ENCODE results near the gene ATP1B1. TPM values are rescaled to one million over a fixed set of nuclear protein-coding genes. Genes with fewer than 3 reads are reported as not detected.

Gene ATP1B1
- total and polyA plus RNA-seq, 2 donors (not counting 1 experiment from before 2014, with no cell fraction given) = 1.4 to 1.7 TPM

DNA sequence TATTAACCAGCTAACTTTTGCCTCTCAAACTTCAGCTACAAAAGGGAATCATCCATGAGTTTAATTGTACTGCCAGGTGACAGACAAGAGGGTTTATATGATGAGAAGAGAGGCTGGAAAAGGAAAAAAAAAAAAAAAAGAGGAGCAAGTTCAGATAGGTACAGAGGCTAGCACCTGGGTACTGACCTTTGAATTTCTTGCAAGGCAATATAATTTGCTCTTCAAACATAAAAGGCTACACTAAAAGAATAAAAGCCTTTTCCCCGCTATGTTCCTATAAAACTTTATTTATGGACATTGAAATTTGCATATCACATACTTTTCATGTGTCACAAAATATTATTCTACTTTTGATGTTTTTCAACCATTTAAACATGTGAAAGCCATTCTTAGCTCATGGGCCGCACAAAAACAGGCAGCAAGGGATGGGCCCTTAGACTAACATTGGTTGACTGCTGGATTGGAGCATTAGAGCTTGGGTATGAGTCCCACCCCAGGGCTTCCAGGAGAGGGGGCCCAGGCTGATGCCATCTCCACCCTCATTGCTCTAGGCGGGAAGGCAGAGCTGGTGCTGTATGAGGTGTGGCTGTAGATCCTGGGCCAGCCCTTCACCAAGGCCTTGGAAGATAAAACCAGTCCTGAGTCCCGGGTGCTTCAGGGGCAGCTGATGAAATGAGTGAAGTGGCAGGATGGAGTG, 44.3 kb downstream of the ATP1B1 start:
- no peak overlapping the region for H3K4me3 ChIP-seq (ENCODE audit: control extremely low read depth in 1 of 5, extremely low read depth in 1 of 5, insufficient read depth in 1 of 5, low read depth in 2 of 5, low read length in 4 of 5)
- DNase-seq (no peak), ATAC-seq (ENCODE audit: low read depth) (no peak)
- TF ChIP-seq EZH2 (IDR thresholded peaks at IDR 0.05; ENCODE audit: borderline replicate concordance, insufficient read depth, low read depth, low read length, poor library complexity, severe bottlenecking) = no peak
- TF ChIP-seq, protein P1, sequence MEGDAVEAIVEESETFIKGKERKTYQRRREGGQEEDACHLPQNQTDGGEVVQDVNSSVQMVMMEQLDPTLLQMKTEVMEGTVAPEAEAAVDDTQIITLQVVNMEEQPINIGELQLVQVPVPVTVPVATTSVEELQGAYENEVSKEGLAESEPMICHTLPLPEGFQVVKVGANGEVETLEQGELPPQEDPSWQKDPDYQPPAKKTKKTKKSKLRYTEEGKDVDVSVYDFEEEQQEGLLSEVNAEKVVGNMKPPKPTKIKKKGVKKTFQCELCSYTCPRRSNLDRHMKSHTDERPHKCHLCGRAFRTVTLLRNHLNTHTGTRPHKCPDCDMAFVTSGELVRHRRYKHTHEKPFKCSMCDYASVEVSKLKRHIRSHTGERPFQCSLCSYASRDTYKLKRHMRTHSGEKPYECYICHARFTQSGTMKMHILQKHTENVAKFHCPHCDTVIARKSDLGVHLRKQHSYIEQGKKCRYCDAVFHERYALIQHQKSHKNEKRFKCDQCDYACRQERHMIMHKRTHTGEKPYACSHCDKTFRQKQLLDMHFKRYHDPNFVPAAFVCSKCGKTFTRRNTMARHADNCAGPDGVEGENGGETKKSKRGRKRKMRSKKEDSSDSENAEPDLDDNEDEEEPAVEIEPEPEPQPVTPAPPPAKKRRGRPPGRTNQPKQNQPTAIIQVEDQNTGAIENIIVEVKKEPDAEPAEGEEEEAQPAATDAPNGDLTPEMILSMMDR (IDR thresholded peaks at IDR 0.05) = no peak
- H3K4me1 ChIP-seq (ENCODE audit: control insufficient read depth in 2 of 2, insufficient read depth in 2 of 2, low read length in 2 of 2) = no peaks in the 10 kb centered on the region
- Mint-ChIP-seq H3K4me1 (no peaks in the 10 kb centered on the region), H3K27me3 (no peaks in the 10 kb centered on the region), H3K9me3 (ENCODE audit: insufficient read depth) (no peaks in the 10 kb centered on the region), H3K4me3 (no peak overlapping the region), H3K27ac (no peak overlapping the region)
- H3K27ac ChIP-seq (ENCODE audit: low read length in 2 of 2) = no peak overlapping the region
- H3K36me3 ChIP-seq (replicated peaks in 1 of 2; ENCODE audit: control extremely low read depth in 1 of 2, control insufficient read depth in 1 of 2, extremely low read depth in 1 of 2, insufficient read depth in 2 of 2, low read length in 1 of 2) = no peaks in the 10 kb centered on the region
- intact Hi-C loops (cut with micrococcal nuclease) = no loop called here
- CTCF ChIA-PET = interaction anchor here (1.1 kb wide), 1 partner anchor 46 kb away, joined by 3 read pairs; no protein-coding TSS in a partner anchor
- H3K27me3 ChIP-seq (replicated peaks in 1 of 4; ENCODE audit: control extremely low read depth in 1 of 4, control insufficient read depth in 3 of 4, insufficient read depth in 4 of 4, low read length in 3 of 4) = no peaks in the 10 kb centered on the region
- no peak overlapping the region for H3K9ac ChIP-seq (ENCODE audit: low read length)
- H2AFZ ChIP-seq (ENCODE audit: insufficient read depth, low read depth, low read length, poor library complexity, severe bottlenecking) = no peak overlapping the region
- H3K79me2 ChIP-seq (ENCODE audit: control insufficient read depth, insufficient read depth, low read length) = no peaks in the 10 kb centered on the region
- no peaks in the 10 kb centered on the region for H3K9me3 ChIP-seq (ENCODE audit: control extremely low read depth in 1 of 3, control insufficient read depth in 2 of 3, insufficient read depth in 1 of 3, low read length in 2 of 3)
- POLR2A ChIA-PET = no interaction called here
- 87% methylated on average over 1 of the region's 4 CpGs for WGBS (ENCODE audit: insufficient coverage)
- no peak overlapping the region for H3K4me2 ChIP-seq (replicated peaks; ENCODE audit: low read depth, low read length, poor library complexity, severe bottlenecking)
- H4K20me1 ChIP-seq (ENCODE audit: control insufficient read depth, insufficient read depth, low read length, poor library complexity, severe bottlenecking) = no peaks in the 10 kb centered on the region

DNA sequence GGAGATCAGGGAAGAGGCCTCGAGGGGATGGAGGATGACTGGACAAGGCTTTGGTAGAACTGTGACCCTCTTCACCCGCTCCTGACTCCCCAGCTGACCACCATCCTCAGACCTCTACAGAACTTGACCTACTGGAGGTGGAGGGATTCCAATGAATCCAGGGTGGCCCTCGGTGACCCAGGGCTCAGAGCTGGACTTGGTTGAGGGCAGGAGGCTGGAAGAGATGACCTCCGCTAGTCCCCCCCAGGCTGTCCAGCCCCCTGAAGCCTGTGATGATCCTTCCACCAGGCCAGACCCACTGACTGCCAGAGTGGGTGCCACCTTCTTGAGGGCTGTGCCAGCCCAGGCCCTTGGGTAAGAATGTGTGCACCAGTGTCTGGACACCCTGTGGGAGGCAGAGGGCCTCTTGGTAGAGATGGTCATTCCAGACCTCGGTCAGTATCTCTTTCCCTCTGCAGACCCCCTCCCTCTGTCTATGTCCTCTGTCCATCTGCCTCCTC, 44.9 kb downstream of the ATP1B1 start:
- 92% methylated on average over 4 of the region's 5 CpGs for WGBS (ENCODE audit: insufficient coverage)
- no peak for DNase-seq
- Histone ChIP-seq H3K27me3 (replicated peaks in 1 of 4; ENCODE audit: control extremely low read depth in 1 of 4, control insufficient read depth in 3 of 4, insufficient read depth in 4 of 4, low read length in 3 of 4) (no peaks in the 10 kb centered on the region), H3K79me2 (ENCODE audit: control insufficient read depth, insufficient read depth, low read length) (no peaks in the 10 kb centered on the region), H3K36me3 (replicated peaks in 1 of 2; ENCODE audit: control extremely low read depth in 1 of 2, control insufficient read depth in 1 of 2, extremely low read depth in 1 of 2, insufficient read depth in 2 of 2, low read length in 1 of 2) (no peaks in the 10 kb centered on the region), H3K4me1 (ENCODE audit: control insufficient read depth in 2 of 2, insufficient read depth in 2 of 2, low read length in 2 of 2) (no peaks in the 10 kb centered on the region), H3K4me3 (ENCODE audit: control extremely low read depth in 1 of 5, extremely low read depth in 1 of 5, insufficient read depth in 1 of 5, low read depth in 2 of 5, low read length in 4 of 5) (no peak overlapping the region), H3K27ac (ENCODE audit: low read length in 2 of 2) (no peak overlapping the region), H3K9ac (ENCODE audit: low read length) (no peak overlapping the region), H4K20me1 (ENCODE audit: control insufficient read depth, insufficient read depth, low read length, poor library complexity, severe bottlenecking) (no peaks in the 10 kb centered on the region), H3K4me2 (replicated peaks; ENCODE audit: low read depth, low read length, poor library complexity, severe bottlenecking) (no peak overlapping the region), H2AFZ (ENCODE audit: insufficient read depth, low read depth, low read length, poor library complexity, severe bottlenecking) (no peak overlapping the region), H3K9me3 (ENCODE audit: control extremely low read depth in 1 of 3, control insufficient read depth in 2 of 3, insufficient read depth in 1 of 3, low read length in 2 of 3) (no peaks in the 10 kb centered on the region)
- Mint-ChIP-seq H3K27me3 (no peaks in the 10 kb centered on the region), H3K9me3 (ENCODE audit: insufficient read depth) (no peaks in the 10 kb centered on the region), H3K27ac (no peak overlapping the region), H3K4me3 (no peak overlapping the region), H3K4me1 (no peaks in the 10 kb centered on the region)
- ATAC-seq (ENCODE audit: low read depth) = no peak
- POLR2A ChIA-PET = no interaction called here
- intact Hi-C loops (cut with micrococcal nuclease) = no loop called here
- CTCF ChIA-PET = no interaction called here
- TF ChIP-seq, protein P1 (IDR thresholded peaks at IDR 0.05) = no peak
- no peak for TF ChIP-seq EZH2 (IDR thresholded peaks at IDR 0.05; ENCODE audit: borderline replicate concordance, insufficient read depth, low read depth, low read length, poor library complexity, severe bottlenecking)
